HL-60 (cell line): ENCODE data around the gene VWDE.

Source experiments
- DNase-seq, 2 experiments: peaks; one replicate each; pipeline ENCODE4 v3.0.0-alpha.2; 2010 to 2020; ENCODE audit warnings: low read depth in 1 of 2, low spot score in 1 of 2
- H3K27ac ChIP-seq: fragments of 250-450 bp; sonication (Bioruptor Pico); replicated peaks from 2 replicates; pipeline ENCODE4 v1.5.1; 2020; ENCODE audit warnings: mild to moderate bottlenecking, moderate library complexity
- H3K27me3 ChIP-seq: fragments of 250-450 bp; sonication (Bioruptor Pico); 2 replicates; pipeline ENCODE4 v1.5.1; 2021; ENCODE audit warnings: mild to moderate bottlenecking, moderate library complexity; ENCODE audit not compliant: insufficient read depth, poor library complexity, severe bottlenecking
- H3K4me3 ChIP-seq: replicated peaks from 2 replicates; pipeline ENCODE4 v1.5.1; 2011; ENCODE audit warnings: mild to moderate bottlenecking, control low read depth, low read length; ENCODE audit not compliant: insufficient read depth
- CTCF ChIP-seq: IDR thresholded peaks from one replicate; pipeline ENCODE4 v1.5.1; 2011; ENCODE audit warnings: low read length, control low read depth, inconsistent platforms; ENCODE audit not compliant: insufficient read depth
- GABPA ChIP-seq: IDR thresholded peaks from 2 replicates; pipeline ENCODE4 v1.6.1; 2012; ENCODE audit warnings: low read depth
- POLR2AphosphoS5 ChIP-seq: IDR thresholded peaks from 2 replicates; pipeline ENCODE4 v1.6.1; 2012; ENCODE audit warnings: low read depth
- REST ChIP-seq: IDR thresholded peaks from 2 replicates; pipeline ENCODE4 v1.6.1; 2012; ENCODE audit warnings: low read depth; ENCODE audit not compliant: insufficient replicate concordance
- SPI1 ChIP-seq: IDR thresholded peaks from 2 replicates; pipeline ENCODE4 v1.6.1; 2012; ENCODE audit warnings: low read depth, mild to moderate bottlenecking, borderline replicate concordance

Gene VWDE

GRCh38 chr7:12369756-12370155 is 33.9 kb downstream of the VWDE start:
- no peak for DNase-seq
- Histone ChIP-seq H3K27ac (no peak overlapping the region), H3K27me3 (no peaks in the 10 kb centered on the region), H3K4me3 (no peak overlapping the region)
- no peak for TF ChIP-seq CTCF
- no peak for TF ChIP-seq REST
- TF ChIP-seq POLR2AphosphoS5 = no peak
- no peak for TF ChIP-seq SPI1
- TF ChIP-seq GABPA = no peak

GRCh38 chr7:12369072-12369471 is 34.6 kb downstream of the VWDE start:
- TF ChIP-seq GABPA = no peak
- TF ChIP-seq POLR2AphosphoS5 = no peak
- no peak for TF ChIP-seq CTCF
- no peak for TF ChIP-seq SPI1
- TF ChIP-seq REST = no peak
- Histone ChIP-seq H3K27me3 (no peaks in the 10 kb centered on the region), H3K4me3 (no peak overlapping the region), H3K27ac (no peak overlapping the region)
- no peak for DNase-seq

GRCh38 chr7:12360948-12361347 is 42.7 kb downstream of the VWDE start:
- H3K27ac ChIP-seq = no peak overlapping the region
- TF ChIP-seq CTCF (no peak), SPI1 (no peak), REST (no peak), GABPA (no peak), POLR2AphosphoS5 (no peak)
- no peak overlapping the region for H3K4me3 ChIP-seq
- no peak for DNase-seq
- no peaks in the 10 kb centered on the region for H3K27me3 ChIP-seq
